SH-SY5Y (cell line): ENCODE results near the gene WIZ.

Experiments
- GATA2 ChIP-seq: IDR thresholded peaks from 2 replicates; pipeline ENCODE4 v1.6.1; 2011; ENCODE audit warnings: mild to moderate bottlenecking, low read depth, low read length
- GATA3 ChIP-seq: IDR thresholded peaks from 2 replicates; pipeline ENCODE4 v1.6.1; 2011; ENCODE audit warnings: low read depth, mild to moderate bottlenecking, low read length, moderate library complexity

- TF ChIP-seq GATA3 (no peak), GATA2 (no peak)
These were observed 18.0 kb upstream of the WIZ start for GRCh38 chr19:15467734-15468214.
